Measurements from ENCODE around the gene CARMIL1.

CARMIL1 gene

DNA sequence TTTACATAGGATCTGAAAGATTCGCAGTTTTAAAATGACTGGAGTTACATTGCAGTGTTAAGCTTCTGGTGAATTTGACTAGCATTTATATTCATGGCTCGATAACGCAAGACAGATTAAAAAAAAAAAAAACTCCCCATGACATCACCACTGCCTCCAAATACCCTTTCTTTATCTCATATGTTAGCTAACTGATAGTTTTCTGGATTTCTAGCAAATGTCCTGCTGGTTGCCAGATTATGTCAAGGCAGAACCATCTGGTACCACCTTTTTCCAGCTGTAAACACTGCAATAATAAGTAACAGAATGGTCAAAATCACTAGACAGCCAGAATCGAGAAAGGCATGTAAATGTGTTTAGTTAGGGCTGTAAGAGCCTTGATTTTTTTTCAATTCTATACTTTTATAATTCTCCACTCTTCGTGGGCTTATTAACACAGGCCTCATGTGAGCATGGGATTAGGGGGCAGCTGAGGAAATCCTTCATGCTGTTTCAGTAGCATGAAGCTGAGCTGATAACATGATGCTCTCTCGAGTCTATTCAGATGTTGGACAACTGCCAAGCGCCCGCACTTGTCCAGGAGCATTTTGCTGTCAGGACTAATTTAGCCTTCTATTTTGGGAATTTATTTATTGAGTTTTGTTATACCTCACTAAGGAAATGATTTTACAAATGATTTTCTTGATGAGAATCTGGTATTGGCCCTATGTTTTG, 206.8 kb downstream of the CARMIL1 start:
- DNase-seq, result no peak

DNA sequence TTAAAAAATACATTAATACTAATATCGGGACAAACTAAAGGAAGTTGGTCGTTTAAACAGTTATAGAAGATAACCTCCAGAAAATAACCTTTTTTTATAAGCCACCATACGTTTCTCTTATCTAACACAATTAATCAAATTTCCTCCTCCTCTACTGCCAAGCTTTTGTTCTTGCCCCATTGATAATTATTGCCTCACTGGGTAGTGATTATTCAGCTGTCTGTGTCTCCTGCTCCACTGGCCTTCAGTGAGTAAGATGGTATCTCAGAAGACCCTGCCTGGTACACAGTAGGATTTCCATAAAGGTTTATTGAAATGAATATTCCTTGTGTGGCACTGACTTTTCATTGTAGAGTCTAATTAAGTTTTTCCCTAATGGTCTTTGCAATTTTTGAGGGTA, 207.4 kb downstream of the CARMIL1 start:
- no peak for DNase-seq

DNA sequence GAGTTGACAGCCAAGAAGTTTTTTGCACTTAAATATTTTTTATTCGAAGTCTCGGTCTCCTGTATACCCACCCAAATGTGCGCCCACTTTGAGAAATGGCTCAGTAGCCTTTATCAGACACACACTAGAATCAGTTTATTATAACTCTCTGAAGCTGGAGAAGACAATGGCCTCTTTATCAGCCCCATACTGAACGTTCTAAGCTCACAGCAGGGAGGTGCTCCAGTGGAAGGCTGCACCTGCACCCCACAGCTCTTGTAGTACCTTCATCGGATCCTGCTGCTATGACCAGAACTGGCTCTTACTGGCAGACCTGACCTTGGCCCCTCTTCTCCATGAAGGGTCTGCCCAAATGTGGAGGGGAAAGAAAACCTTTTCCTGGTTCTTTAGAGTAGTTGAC, 207.8 kb downstream of the CARMIL1 start:
- DNase-seq, result no peak

- DNase-seq, result no peak
These were observed 209.0 kb downstream of the CARMIL1 start for GRCh38 chr6:25488156-25488555.

DNA sequence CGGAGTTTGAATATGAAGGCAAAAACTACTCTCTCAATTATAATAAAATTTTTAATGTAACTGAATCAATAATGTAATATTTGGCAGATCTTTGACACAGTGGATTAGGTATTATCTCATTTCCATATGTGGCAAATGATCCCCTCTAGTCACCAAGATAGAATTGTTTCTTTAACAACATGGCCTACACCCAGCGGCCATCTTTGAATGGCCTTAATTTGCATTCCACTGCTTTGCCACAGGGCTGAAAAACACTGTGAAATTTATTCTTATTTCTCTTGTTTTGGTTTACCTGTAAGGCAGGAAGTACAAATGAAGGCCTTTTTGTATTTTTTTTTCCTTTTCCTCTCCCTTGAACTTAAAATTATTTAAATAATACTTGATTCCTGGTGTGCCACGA, 210.2 kb downstream of the CARMIL1 start:
- DNase-seq, result no peak

DNA sequence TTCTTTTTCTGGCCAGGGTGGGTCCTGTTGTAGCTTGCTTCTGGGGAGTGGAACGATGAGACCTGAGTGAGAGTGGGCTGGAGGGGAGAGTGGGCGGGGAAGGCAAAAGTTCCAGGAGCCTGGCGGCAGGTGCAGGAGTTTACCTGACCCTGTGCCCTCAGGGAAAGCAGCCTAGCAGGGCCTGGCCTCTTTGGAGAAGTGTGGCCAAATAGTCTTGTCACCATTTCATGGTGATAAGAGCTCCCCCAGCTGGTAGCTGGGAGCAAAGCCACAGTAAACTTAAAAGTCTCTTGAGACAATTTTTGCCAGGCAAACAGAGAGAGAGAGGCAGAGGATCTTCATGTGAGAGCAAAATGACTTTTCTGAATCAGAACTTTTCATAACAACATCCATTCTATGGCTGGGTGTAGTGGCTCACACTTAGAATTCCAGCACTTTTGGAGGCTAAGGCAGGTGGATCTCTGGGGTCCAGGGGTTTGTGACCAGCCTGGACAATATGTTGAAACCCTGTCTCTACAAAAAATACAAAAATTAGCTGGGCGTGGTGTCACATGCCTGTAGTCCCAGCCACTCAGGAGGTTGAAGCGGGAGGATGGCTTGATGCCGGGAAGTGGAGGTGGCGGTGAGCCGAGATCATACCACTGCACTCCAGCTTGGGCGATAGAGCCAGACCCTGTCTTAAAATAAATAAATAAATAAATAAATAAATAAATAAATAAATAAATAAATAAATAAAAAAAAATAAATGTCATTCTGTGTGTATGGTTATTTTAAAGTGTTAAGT, 211.0 kb downstream of the CARMIL1 start:
- peak; percentile 68 for DNase-seq

DNA sequence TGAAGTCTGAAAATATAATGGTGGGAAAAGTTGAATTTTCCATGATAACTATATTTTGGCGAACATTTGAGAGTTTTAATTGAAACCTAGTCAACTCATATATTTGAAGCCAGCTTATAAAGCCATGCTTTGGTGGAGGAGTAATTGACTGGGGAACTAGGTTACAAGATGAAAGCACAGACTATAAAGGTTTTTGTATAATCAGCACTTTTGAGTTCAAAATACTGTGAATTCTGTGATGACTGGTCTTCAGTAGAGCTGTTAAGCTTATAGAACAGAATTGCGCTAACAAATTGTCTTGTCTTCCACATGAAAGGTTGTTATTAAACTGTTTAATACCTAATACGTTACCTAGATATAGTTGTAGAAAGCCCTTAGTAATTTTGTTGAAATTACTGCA, 213.8 kb downstream of the CARMIL1 start:
- no peak for DNase-seq

- DNase-seq, result no peak
These were observed 215.3 kb downstream of the CARMIL1 start for GRCh38 chr6:25494469-25494868.

DNA sequence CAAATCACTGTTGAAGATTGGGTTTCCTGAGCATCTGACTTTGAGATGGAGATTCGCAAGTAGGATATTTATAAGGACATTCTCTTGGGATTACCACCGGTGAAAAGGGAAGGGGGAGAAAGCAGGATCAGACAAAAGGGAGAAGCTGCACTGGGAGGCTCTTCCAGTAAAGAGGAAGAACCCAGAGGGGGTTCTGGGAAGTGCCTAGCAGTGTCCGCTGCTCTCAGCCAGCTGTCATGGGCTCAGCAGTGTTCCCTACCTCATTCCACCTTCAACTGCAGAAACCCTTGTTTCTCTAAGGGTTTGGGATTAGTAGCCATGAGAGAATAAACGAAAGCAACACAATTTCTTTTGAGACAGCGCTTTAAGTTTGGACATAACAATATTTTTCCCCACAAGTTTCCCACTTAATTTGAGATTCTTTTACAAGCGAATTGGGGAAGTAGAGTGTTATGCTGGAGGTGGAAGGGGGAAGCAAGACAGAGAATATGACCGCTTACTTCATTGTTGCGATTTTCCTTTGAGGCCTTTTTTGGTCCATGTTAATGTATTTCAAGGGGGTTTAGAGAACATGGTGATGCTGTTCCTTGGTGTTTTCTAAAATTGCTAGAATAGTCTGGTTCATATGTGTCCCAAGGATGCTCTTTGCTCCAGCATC, 218.3 kb downstream of the CARMIL1 start:
- no peak for DNase-seq

GRCh38 chr6:25498505-25498904, 219.3 kb downstream of the CARMIL1 start:
- no peak for DNase-seq

DNA sequence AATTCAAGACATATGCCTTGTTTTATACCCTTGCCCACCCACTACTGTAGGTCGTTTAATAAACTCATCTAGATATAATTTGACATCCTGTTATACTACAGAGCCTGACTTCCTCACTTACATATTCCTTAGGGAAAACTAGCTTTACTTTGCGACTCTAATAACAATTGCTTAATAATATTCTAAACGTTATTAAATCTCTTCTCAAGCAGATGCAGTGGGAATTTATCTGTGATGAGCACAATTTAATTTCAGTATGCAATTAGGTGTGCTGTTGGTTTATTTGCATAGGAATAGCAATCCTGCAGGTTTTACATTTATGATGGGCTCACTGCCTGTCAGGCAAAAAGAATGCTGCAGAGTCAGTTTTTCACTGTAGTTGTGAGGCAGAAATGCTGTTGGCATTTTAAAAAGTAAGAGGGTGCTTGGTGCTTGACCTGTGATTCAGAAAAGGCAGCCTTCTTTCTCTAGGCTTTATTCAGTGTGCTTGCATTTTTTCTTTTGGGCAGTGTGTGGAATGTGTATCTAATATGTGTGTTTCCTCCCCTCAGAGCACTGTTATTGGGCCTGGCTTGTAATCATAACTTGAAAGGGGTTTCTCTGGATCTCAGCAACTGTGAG, 220.6 kb downstream of the CARMIL1 start:
- no peak for DNase-seq

DNA sequence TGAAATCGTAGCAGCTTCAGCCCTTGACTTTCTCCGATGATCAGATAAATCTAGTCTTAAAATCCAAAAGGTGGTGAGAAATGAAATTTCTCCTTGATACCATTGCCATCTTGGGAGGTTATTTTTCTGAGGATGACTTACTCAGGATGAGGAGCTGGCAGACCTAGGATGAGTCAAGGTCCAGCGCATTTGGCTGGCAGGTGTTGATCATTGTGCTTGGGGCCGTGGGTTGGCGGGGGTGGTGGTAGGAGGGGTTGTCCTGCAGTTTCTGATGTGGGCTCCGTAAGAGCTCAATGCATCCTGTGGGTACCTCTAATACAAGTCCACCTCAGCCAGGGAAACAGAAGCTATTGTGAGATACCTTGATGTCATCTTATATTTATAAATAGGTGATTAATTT, 224.5 kb downstream of the CARMIL1 start:
- no peak for DNase-seq

DNA sequence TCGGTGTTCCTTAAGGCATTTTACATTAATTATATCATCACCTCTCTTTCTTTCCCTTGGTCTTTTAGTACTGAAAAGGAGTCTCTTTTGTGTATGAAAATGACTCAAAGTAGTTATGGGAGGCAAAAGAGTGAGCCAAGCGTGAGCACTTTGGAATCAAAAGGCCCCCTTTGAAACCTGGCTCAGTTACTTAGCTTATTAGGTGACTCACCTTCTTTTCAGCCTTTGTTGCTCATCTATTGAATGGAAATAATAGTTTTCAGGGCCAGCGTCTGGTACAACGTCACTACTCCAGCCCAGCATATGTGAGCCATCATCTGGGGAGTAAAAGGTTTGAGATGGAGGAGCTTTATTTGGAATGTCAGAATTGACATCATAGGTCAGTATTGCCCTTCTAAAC, 225.5 kb downstream of the CARMIL1 start:
- no peak for DNase-seq

- DNase-seq, result no peak
These were observed 226.8 kb downstream of the CARMIL1 start for GRCh38 chr6:25506020-25506419.

DNA sequence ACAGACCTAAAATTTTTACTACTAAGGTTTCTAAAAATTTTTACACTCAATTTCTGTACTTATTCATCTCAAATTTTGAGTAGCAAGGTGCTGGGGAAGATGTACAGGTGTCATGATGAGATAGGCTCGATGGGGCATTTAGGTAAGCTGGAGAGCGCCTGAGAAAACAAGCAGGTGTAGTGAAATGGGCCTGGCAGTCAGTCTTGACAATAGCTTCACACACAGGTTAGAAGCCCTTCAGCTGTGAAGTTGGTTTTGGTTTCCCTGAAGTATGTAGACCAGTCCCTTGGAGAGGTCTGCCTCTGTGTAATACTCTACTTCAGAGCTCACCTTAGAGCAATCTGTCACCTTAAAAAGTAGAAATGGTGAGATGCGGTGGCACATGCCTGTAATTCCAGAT, 228.9 kb downstream of the CARMIL1 start:
- no peak for DNase-seq

- DNase-seq, result no peak
These were observed 232.2 kb downstream of the CARMIL1 start for GRCh38 chr6:25511376-25511775.

GRCh38 chr6:25512560-25512959, 233.4 kb downstream of the CARMIL1 start:
- no peak for DNase-seq

DNA sequence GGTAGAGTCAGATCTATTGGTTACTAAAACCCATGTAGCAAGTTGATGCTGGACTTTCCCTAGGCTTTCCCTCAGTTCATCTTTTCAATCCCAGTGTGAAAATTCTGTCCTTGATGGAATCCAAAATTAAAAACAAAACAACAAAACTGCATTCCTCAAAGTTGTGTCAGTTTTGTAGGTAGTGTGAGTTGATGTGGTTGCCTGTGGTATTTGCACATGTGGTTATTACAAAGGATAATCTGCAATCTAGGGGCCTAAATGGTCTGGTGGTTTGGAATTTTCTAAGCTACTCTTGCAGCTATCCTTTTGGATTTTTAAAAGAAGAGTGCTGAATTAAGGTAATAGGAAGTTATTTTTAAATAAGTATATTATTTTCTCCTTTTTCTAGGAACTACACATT, 240.7 kb downstream of the CARMIL1 start:
- no peak for DNase-seq

DNA sequence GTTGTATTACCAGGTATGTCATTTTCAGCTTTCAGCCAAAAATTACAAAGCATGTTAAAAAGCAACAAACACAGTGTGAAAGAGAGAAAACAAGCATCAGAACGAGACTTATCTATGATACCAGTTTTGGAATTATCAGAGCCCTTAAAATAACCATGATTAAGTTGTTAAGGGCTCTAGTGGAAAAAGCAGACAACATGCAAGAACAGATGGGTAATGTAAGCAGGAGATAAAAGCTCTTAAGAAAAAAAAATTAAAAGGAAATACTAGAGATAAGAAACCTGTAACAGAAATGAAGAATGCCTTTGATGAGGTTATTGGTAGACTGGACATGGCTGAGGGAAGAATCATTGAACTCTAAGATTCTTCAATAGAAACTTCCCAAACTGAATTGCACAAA, 245.4 kb downstream of the CARMIL1 start:
- DNase-seq, result no peak

DNA sequence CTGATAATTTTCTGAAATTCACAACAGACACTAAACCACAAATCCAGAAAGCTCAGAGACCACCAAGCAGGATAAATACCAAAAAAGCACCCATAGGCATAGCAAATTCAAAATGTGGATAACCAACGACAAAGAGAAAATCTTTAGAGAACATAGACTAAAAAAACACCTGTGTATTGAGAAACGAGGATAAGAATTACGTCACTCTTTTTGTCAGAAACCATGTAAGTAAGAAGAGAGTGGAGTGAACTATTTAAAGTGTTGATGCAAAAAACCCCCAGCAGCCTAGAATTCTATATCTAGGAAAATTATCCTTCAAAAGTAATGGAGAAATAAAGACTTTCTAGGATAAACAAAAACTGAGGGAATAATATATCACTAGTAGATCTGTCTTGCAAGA, 245.9 kb downstream of the CARMIL1 start:
- DNase-seq, result no peak

DNA sequence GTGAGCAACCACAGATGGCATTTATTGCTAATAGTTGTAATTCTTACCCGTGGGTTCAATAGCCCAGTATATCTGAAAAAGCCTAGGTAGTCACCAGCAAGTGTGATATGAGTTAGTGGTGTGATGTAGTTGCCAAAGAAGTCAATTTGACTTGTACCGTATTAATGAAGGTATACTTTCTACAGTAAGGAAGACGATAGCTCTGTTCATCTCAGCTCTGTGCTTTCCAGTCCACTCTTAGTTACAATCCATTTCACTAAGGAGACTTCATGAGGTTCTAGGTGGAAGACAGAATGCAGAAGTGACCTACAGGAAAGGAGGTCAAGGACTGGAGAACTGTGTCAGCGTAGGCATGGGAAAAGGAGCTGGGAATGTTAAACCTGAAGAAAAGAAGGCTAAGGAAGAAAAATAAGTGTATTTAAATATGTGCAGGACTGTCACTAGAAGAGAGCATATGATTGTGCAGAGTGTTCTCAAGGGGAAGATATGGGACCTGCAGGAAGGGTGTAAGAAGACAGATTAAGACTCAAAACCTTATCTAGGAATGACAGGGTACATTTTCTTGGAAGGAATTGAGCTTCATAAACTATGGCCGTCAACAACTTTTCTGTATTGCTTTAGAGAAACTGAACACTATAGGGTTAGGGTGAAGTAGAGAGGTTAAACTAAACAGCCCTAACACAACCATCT, 255.9 kb downstream of the CARMIL1 start:
- no peak for DNase-seq

DNA sequence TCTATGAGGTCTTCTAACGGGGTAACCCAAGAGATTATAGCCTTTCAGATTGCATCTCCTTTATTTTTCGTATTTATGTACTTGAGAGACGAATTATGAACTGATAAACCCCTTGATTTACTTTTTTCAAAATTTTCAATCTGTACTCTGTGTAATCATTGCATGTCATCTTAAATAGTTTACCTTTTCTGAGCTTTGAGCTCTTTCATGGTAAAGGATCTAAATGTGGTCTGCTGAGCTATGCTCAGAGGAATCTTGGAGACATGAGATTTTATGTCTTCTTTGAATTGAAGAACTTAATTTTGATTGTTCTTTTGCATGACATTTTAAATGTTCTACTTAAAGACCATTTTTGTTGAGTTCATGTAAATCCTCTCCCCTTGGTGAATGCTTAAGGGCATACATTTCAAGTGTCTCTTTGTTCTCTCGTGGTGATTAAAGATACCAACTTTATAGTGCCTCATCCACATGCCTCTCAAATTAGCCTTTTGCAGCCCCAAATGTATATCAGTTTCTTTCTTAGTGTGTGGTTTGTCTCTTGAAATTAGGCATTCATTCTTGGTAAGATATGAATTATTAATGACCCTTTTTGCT, 256.6 kb downstream of the CARMIL1 start:
- no peak for DNase-seq

DNA sequence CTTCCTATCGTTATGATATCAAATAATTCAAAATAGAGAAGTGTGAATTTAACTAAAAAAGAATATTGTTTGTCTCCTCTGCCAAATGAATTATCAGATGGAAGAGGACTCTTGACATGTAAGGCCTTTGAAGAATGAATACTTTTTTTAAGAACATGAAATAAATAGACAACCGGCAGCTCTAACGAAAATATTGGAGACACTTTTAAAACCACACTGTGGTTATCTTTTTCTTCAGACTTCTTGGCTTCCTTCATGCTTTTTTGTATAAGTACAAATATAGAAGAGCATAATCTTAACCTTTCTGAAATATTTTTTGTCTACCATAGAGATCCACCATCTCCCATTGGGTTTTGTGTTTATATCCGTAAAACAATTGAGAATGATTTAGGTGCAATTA, 257.6 kb downstream of the CARMIL1 start:
- no peak for DNase-seq
